Neural progenitor cell (in vitro differentiated cells): Measurements from ENCODE around the gene KLHL11. TPM values are rescaled to one million over a fixed set of nuclear protein-coding genes. Genes with fewer than 3 reads are reported as not detected.

Experiments used
- DNase-seq: peaks from one replicate; pipeline ENCODE4 v3.0.0-alpha.2; 2016; ENCODE audit warnings: low spot score
- H2AFZ ChIP-seq: fragments of 200-600 bp; sonication (generic); replicated peaks from 2 replicates; pipeline ENCODE4 v1.6.1; 2016; ENCODE audit warnings: antibody characterized with exemption
- H3F3A ChIP-seq: fragments of 200-600 bp; sonication (generic); 2 replicates; pipeline ENCODE4 v1.6.1; 2016; ENCODE audit warnings: antibody characterized with exemption, low read depth
- H3K27ac ChIP-seq: fragments of 200-600 bp; sonication (generic); 2 replicates; pipeline ENCODE4 v1.5.1; 2016; ENCODE audit warnings: mild to moderate bottlenecking
- H3K27me3 ChIP-seq: fragments of 200-600 bp; sonication (generic); 2 replicates; pipeline ENCODE4 v1.6.1; 2016; ENCODE audit warnings: mild to moderate bottlenecking, moderate library complexity
- H3K36me3 ChIP-seq: fragments of 200-600 bp; sonication (generic); 2 replicates; pipeline ENCODE4 v1.5.1; 2016
- H3K4me1 ChIP-seq: fragments of 200-600 bp; sonication (generic); 2 replicates; pipeline ENCODE4 v1.6.1; 2016; ENCODE audit warnings: mixed run types
- H3K4me2 ChIP-seq: fragments of 200-600 bp; sonication (generic); 2 replicates; pipeline ENCODE4 v1.6.1; 2016
- H3K4me3 ChIP-seq: fragments of 200-600 bp; sonication (generic); 2 replicates; pipeline ENCODE4 v1.5.1; 2016
- H3K79me2 ChIP-seq: fragments of 200-600 bp; sonication (generic); 2 replicates; pipeline ENCODE4 v1.6.1; 2016; ENCODE audit warnings: low read depth
- H3K9ac ChIP-seq: fragments of 200-600 bp; sonication (generic); 2 replicates; pipeline ENCODE4 v1.6.1; 2016
- H3K9me3 ChIP-seq: fragments of 200-600 bp; sonication (generic); 2 replicates; pipeline ENCODE4 v1.5.1; 2016; ENCODE audit warnings: low read depth
- H4K20me1 ChIP-seq: fragments of 200-600 bp; sonication (generic); 2 replicates; pipeline ENCODE4 v1.6.1; 2016; ENCODE audit warnings: low read depth
- H3K27ac Mint-ChIP-seq: 3 replicates; pipeline ENCODE4 v1.8.0; 2021; ENCODE audit warnings: mixed read lengths
- H3K27me3 Mint-ChIP-seq: 2 replicates; pipeline ENCODE4 v1.8.0; 2022; ENCODE audit warnings: low read depth, mild to moderate bottlenecking, inconsistent platforms, moderate library complexity, mixed read lengths; ENCODE audit not compliant: insufficient read depth
- H3K36me3 Mint-ChIP-seq: 3 replicates; pipeline ENCODE4 v1.8.0; 2021; ENCODE audit warnings: mixed read lengths
- H3K4me1 Mint-ChIP-seq: 3 replicates; pipeline ENCODE4 v1.8.0; 2021; ENCODE audit warnings: mixed read lengths
- H3K4me3 Mint-ChIP-seq: 3 replicates; pipeline ENCODE4 v1.8.0; 2021; ENCODE audit warnings: mild to moderate bottlenecking, moderate library complexity, mixed read lengths
- H3K9me3 Mint-ChIP-seq: 3 replicates; pipeline ENCODE4 v1.8.0; 2020; ENCODE audit warnings: mixed read lengths
- CTCF ChIP-seq: fragments of 200-600 bp; sonication (generic); IDR thresholded peaks from 2 replicates; pipeline ENCODE4 v1.5.1; 2017; ENCODE audit warnings: antibody characterized with exemption, mild to moderate bottlenecking
- EZH2 ChIP-seq: fragments of 200-600 bp; sonication (generic); IDR thresholded peaks from 2 replicates; pipeline ENCODE4 v1.6.1; 2017; ENCODE audit warnings: antibody characterized with exemption, mild to moderate bottlenecking, moderate library complexity
- EZH2phosphoT487 ChIP-seq: fragments of 200-600 bp; sonication (generic); IDR thresholded peaks from 2 replicates; pipeline ENCODE4 v1.6.1; 2017; ENCODE audit warnings: antibody characterized with exemption
- total RNA-seq: library from RNA; depleted of rRNA; stranded (reverse); fragments of >200 nt; gene quantifications from 2 replicates; pipeline ENCODE4 v1.2.3, GENCODE V29; 2015; ENCODE audit warnings: low replicate concordance

Gene KLHL11
- total RNA-seq, 1 donor from 2014 or later: 28.5 TPM

GRCh38 chr17:41837761-41838538, 27.3 kb downstream of the KLHL11 start, which contains the start of gene KLHL10:
Gene KLHL10, plus strand, starts transcription at chr17:41837825. Its CDS starts 108 bp downstream, at chr17:41837933.
- TF ChIP-seq CTCF: no peak
- TF ChIP-seq EZH2: no peak
- no peak for TF ChIP-seq EZH2phosphoT487
- Mint-ChIP-seq H3K27me3 (peaks cover 4% of the 10 kb centered on the region), H3K9me3 (no peaks in the 10 kb centered on the region)

GRCh38 chr17:41836550-41837196, 28.6 kb downstream of the KLHL11 start:
- no peaks in the 10 kb centered on the region for H3K9me3 Mint-ChIP-seq
- Histone ChIP-seq H3K27ac (no peak overlapping the region), H4K20me1 (peaks cover 17% of the 10 kb centered on the region), H3K36me3 (no peaks in the 10 kb centered on the region), H3K4me3 (peak overlapping the region; percentile 98), H3K4me1 (peaks cover 7% of the 10 kb centered on the region), H3K27me3 (peaks cover 14% of the 10 kb centered on the region), H3K9ac (no peak overlapping the region), H3K9me3 (no peaks in the 10 kb centered on the region), H3F3A (no peaks in the 10 kb centered on the region), H3K4me2 (peak overlapping the region; percentile 99), H3K79me2 (peaks cover 18% of the 10 kb centered on the region), H2AFZ (peak overlapping the region; percentile 98)
- TF ChIP-seq EZH2 (no peak), CTCF (no peak), EZH2phosphoT487 (no peak)
- no peak for DNase-seq
- no peak overlapping the region for H3K27ac Mint-ChIP-seq
- H3K4me1 Mint-ChIP-seq: peaks cover 12% of the 10 kb centered on the region
- peaks cover 3% of the 10 kb centered on the region for H3K27me3 Mint-ChIP-seq
- H3K36me3 Mint-ChIP-seq: peaks cover 18% of the 10 kb centered on the region
- peak overlapping the region; percentile 90 for H3K4me3 Mint-ChIP-seq

More at GRCh38 chr17:41837761-41838538, 27.3 kb downstream of the KLHL11 start, which contains the start of gene KLHL10:
- Histone ChIP-seq H3K4me2 (peak within 1 kb of the TSS; percentile 99), H3K4me3 (no peak within 1 kb of the TSS), H3K9ac (no peak within 1 kb of the TSS), H3K27me3 (peaks cover 14% of the 10 kb centered on the region), H3K4me1 (peaks cover 7% of the 10 kb centered on the region), H3K9me3 (no peaks in the 10 kb centered on the region), H2AFZ (peak within 1 kb of the TSS; percentile 98), H3K79me2 (peaks cover 18% of the 10 kb centered on the region), H3F3A (no peaks in the 10 kb centered on the region), H3K27ac (no peak within 1 kb of the TSS), H4K20me1 (peaks cover 17% of the 10 kb centered on the region), H3K36me3 (no peaks in the 10 kb centered on the region)
- Mint-ChIP-seq H3K27ac (no peak within 1 kb of the TSS), H3K4me1 (peaks cover 12% of the 10 kb centered on the region), H3K4me3 (peak within 1 kb of the TSS; percentile 90), H3K36me3 (peaks cover 10% of the 10 kb centered on the region)
- no peak for DNase-seq

GRCh38 chr17:41835800-41836549, 29.2 kb downstream of the KLHL11 start, which contains the start of gene NT5C3B:
Gene NT5C3B, minus strand, starts transcription at chr17:41836232. Its CDS starts 39 bp downstream, at chr17:41836193.
- H3K79me2 ChIP-seq: peaks cover 18% of the 10 kb centered on the region
- H3F3A ChIP-seq: no peaks in the 10 kb centered on the region
- H3K4me3 ChIP-seq: peak within 1 kb of the TSS; percentile 98
- H3K9me3 Mint-ChIP-seq: no peaks in the 10 kb centered on the region
- H3K27me3 ChIP-seq: peaks cover 14% of the 10 kb centered on the region
- H3K36me3 Mint-ChIP-seq: peaks cover 22% of the 10 kb centered on the region
- DNase-seq: peak; percentile 78
- no peak within 1 kb of the TSS for H3K27ac Mint-ChIP-seq
- H3K9me3 ChIP-seq: no peaks in the 10 kb centered on the region
- peaks cover 17% of the 10 kb centered on the region for H4K20me1 ChIP-seq
- no peaks in the 10 kb centered on the region for H3K36me3 ChIP-seq
- H2AFZ ChIP-seq: peak within 1 kb of the TSS; percentile 98
- peak within 1 kb of the TSS; percentile 73 for H3K9ac ChIP-seq
- peak; percentile 32 for TF ChIP-seq EZH2
- no peak for TF ChIP-seq CTCF
- TF ChIP-seq EZH2phosphoT487: no peak
- H3K4me2 ChIP-seq: peak within 1 kb of the TSS; percentile 99
- H3K4me1 Mint-ChIP-seq: peaks cover 12% of the 10 kb centered on the region
- peaks cover 3% of the 10 kb centered on the region for H3K27me3 Mint-ChIP-seq
- peaks cover 7% of the 10 kb centered on the region for H3K4me1 ChIP-seq
- H3K27ac ChIP-seq: no peak within 1 kb of the TSS
- H3K4me3 Mint-ChIP-seq: peak within 1 kb of the TSS; percentile 93
